ENCODE results near the gene PPL.

DNA sequence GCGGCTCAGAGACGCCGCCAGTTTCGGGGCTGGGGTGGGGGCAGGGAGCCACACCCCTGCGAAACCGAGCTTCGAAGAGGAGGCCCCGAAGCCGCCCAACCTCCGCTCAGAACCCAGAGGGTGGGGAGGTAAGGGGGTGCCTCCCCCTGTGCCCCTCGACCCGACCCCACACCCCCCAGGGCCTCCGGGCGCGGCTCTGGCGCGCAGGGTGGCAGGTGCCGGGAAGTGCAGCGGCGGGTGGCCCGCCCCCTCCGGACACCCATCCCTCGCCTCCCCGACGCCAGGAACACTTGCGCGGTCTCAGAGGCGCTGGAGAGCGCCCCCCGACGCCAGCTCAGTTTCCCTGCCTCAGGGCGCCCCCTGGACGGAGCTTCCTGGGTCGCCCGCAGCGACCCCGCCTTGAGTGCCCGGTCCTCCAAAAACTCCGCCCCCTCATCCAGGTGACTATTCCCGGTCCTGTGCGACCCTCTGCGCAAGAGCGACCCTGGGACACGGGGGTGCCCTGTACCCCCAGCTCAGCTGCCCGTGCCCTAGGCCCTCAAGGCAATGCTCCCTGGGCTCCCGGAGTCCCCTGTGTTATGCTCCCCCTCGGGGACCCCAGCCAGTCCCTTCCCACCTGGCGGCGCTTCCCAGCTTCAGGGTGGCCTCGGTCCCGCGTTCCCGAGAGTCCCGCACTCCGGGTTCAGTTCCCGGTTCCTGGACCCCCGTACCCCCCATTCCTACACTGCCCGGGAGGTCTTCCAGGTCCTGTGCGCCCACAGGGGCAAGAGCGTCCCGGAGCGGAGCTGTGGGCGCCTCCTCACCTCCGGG lies 562 bp downstream of the PPL start:
- TF ChIP-seq, protein P1, sequence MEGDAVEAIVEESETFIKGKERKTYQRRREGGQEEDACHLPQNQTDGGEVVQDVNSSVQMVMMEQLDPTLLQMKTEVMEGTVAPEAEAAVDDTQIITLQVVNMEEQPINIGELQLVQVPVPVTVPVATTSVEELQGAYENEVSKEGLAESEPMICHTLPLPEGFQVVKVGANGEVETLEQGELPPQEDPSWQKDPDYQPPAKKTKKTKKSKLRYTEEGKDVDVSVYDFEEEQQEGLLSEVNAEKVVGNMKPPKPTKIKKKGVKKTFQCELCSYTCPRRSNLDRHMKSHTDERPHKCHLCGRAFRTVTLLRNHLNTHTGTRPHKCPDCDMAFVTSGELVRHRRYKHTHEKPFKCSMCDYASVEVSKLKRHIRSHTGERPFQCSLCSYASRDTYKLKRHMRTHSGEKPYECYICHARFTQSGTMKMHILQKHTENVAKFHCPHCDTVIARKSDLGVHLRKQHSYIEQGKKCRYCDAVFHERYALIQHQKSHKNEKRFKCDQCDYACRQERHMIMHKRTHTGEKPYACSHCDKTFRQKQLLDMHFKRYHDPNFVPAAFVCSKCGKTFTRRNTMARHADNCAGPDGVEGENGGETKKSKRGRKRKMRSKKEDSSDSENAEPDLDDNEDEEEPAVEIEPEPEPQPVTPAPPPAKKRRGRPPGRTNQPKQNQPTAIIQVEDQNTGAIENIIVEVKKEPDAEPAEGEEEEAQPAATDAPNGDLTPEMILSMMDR (IDR thresholded peaks at IDR 0.05) = peak in 3 of 6 experiments; percentile 23 to 36 (median 31)
- TF ChIP-seq POLR2A (IDR thresholded peaks at IDR 0.05) = no peak

Data from Peyer's patch (tissue), 4 donors.